Measurements from ENCODE around the gene PSD2.

The PSD2 gene

DNA sequence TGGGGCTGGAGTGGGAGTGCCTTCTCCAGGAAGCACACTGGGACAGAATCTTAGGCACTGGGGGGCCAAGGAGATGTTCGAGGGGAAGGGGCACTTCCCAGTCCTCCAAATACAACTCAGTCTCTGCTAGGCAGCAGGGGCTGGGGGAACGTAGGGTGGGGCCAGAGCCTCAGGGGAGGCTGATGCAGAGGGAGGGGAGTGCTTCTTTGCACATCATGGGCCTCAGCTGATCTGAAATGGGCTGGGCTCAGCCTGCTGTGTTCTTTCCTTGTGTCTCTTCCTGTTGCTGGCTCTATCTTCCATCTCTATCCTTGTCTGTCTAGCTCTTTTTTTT is 15.6 kb downstream of the PSD2 start:
- no peak for DNase-seq (ENCODE audit: low spot score)

DNA sequence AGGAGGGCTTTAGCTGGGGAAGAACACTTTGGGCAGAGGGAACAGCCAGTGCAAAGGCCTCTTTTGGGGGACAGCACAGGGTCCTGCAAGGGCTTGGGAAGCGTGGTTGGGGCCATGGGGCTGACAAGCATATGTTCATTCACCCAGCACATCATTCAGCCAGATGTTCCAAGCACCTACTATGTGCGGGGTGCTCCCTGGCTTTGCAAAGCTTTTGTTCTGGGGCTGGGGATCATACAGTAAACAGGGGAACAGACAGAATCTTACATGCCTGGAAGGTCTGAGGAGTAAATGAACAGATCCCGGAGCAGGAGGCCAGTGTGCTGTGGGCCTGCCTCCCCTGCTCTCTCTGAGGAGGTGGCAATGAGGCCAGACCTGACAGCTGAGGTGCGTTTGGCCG is 16.7 kb downstream of the PSD2 start:
- no peak for DNase-seq (ENCODE audit: low spot score)

DNA sequence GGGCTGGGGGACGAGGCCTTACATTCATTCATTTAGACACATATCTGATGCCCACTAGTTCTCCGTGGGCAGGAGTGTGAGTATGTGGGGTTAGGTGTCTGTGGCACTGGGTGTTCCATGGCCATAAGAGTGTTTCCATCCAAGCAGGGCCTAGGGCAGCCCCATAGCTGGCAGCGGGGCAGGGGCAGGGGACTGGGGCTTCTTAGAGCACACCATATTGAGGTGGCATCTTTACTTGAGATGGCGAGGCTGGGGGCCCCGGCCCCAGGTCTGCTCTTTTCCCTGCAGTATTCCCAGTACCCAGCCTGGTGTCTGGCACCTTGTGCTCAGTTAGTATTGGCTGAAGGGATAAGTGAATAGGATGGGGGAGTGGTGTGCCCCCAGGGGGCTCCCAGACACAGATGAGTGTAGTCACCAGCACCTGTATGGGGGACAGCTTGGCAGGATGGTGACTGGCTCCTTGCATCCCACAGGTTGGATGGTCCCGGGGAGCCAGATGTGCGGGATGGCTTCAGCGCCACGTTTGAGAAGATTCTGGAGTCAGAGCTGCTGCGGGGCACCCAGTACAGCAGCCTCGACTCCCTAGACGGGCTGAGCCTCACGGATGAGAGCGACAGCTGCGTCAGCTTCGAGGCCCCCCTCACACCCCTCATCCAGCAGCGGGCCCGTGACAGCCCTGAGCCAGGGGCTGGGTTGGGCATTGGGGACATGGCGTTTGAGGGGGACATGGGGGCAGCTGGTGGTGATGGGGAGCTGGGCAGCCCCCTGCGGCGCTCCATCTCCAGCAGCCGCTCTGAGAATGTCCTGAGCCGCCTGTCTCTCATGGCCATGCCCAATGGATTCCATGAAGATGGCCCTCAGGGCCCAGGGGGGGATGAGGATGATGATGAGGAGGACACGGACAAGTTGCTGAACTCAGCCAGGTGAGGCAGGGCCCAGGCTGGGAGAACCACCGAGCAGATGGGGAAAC is 17.5 kb downstream of the PSD2 start:
- no peak for DNase-seq (ENCODE audit: low spot score)

DNA sequence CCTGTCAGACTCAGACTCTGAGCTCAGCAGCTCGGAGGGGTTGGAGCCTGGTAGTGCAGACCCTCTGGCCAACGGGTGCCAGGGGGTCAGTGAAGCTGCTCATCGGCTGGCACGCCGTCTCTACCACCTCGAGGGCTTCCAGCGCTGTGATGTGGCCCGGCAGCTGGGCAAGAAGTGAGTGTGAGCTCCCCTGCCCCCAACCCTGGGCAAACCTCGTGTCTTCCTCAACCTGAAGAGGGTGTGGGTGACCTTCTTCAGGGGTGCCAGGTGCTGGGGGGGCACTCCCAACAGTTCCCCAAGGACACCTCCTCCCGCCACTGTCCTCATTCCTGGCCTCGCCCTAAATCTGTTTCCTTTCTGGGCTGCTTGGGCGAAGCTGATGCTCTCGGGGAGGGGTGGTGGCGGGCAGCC is 18.6 kb downstream of the PSD2 start:
- no peak for DNase-seq (ENCODE audit: low spot score)

DNA sequence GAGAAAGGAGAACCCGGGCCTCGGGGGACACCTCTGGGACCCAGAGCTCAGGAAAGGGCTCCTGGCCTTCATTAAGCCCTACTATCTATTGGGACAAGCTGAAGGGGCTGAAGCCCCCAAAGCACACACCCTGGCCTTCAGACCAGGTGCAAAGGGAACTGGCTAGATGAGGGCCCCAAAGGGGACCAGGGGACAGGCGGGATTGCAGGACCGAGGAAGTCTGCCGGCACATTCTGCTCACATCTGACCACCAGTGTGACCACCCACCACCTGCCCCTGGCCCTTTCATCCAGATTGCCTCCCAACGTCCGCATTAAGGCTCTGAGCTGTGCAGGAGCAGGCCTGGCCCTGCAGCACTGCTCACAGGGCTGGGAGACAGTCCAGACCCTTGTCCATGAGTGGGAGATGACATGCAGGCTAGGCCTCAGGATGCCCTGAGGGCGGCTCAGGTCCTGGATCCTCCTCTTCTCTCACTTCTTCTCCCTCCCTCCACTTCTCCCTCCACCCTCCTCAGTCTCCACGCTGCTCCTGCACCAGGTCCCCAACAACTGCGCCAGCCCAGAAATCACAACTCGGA is 19.2 kb downstream of the PSD2 start:
- DNase-seq (ENCODE audit: low spot score) = no peak

DNA sequence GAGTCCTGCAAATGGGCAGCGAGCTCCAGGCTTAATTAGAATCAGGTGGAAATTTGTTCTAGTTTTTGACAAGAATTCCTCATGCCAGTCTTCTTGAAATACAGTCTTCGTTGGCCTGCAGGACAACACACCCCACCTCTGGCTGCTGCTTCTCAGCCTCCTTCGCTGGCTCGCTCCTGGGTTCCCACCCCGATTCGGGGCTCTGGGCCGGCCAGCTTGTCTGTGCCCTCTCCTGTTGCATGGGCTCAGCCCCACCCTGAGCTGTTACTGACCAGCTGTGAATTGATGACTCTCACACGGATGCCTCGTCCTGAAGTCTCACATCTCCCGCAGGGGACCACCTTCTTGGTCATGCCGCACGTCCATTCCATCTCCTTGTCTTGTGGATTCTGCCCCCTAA is 21.0 kb downstream of the PSD2 start:
- no peak for DNase-seq (ENCODE audit: low spot score)

DNA sequence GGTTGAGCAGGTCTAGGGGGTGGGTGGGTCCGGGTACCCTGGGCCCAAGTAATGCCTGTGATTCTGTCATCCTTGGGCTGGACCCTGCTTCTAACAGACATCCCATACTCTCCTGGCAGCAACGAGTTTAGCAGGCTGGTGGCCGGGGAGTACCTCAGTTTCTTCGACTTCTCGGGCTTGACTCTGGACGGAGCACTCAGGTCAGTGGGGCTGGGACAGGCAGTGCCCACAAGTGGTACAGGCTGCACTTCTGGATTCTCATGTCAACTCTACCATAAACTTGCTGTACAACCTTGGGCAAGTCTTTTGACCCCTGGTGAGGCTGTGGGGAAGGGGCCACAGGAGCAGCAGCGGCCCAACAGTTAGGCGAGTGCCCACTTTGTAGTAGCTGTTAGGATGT is 21.8 kb downstream of the PSD2 start:
- DNase-seq (ENCODE audit: low spot score) = no peak

DNA sequence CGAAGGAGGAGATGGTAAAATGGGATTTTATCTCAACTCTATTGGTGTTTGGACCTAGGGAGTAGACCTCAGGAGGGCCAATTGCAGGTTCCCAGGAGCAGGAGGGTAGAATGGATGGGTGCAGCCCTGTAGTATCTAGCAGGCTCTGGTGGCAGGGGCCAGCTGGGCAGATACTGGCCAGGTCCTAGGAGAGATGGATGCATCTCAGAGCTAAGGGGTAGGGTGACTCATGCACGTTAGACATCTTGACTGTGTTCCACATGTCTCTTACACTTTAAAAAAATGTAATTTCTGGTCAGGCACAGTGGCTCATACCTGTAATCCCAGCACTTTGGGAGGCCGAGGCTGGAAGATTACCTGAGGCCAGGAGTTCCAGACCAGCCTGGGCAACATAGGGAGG is 22.4 kb downstream of the PSD2 start:
- no peak for DNase-seq (ENCODE audit: low spot score)

DNA sequence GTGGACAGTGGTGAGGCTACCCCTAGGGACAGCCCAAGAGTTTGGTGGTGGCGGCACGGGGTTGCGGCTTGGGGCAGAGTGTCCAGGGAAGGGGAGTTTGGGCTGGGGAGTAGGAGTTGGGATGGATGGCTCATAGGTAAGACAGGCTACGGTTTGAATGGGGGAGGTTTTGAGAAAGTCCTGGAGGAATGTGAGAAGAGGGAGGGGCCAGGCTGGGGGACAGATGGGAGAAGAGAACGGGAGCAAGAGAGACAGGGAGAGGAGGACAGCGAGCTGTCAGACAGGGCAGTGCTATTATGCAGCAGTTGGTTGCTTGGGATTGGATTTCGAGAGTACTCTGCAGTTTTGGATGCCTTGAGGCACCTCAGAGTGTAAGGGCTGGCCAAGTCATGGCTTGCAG is 24.5 kb downstream of the PSD2 start:
- no peak for DNase-seq (ENCODE audit: low spot score)

DNA sequence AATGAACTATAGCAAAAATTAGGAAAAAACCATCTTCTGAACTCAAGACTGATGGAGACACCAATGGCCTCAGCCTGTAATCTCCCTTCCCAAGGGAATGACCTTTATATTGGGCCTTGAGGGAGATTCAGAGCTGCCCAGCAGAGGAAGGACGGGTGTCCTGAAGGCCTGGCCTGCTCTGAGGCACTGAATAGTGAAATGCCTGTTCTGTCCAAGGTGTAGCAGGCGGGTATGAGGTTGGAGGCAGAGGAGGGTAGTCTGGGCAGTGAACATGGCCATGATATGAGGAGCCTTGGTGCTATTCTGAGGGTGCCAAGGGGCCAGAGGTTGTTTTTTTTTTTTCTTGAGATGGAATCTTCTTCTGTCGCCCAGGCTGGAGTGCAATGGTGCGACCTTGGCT is 25.0 kb downstream of the PSD2 start:
- no peak for DNase-seq (ENCODE audit: low spot score)

DNA sequence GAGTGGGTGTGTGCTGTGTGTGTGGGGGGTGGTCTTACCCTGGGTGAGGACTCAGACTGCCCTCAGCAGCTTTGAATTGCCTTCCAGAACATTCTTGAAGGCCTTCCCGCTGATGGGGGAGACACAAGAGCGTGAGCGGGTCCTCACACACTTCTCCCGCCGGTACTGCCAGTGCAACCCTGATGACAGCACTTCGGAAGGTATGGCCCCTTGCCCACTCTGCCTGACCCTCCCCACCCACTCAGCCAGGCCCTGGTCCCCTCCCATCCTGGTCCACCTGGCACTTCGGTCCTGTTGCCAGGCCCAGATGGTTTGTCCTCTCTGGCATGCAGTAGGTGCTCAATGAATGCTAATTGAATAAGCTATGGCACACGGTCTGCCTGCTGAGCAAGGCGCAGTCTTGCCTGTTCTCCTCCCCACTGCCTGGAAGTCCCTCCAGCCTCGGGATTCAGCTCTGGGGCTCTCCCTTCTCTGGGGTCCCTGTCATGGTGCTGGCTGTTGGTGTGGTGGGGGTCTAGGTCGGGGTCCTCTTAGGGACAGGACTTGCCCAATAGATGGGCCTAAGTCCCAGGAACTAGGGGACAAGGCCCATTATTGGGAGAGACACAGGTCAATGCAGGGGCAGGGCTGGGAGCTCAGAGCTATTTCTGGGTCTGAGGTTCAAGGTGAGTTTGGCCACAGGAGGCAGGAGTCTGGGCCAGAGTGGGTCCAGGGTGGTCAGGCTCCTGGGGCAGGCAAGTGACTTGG is 26.4 kb downstream of the PSD2 start:
- DNase-seq (ENCODE audit: low spot score) = no peak

DNA sequence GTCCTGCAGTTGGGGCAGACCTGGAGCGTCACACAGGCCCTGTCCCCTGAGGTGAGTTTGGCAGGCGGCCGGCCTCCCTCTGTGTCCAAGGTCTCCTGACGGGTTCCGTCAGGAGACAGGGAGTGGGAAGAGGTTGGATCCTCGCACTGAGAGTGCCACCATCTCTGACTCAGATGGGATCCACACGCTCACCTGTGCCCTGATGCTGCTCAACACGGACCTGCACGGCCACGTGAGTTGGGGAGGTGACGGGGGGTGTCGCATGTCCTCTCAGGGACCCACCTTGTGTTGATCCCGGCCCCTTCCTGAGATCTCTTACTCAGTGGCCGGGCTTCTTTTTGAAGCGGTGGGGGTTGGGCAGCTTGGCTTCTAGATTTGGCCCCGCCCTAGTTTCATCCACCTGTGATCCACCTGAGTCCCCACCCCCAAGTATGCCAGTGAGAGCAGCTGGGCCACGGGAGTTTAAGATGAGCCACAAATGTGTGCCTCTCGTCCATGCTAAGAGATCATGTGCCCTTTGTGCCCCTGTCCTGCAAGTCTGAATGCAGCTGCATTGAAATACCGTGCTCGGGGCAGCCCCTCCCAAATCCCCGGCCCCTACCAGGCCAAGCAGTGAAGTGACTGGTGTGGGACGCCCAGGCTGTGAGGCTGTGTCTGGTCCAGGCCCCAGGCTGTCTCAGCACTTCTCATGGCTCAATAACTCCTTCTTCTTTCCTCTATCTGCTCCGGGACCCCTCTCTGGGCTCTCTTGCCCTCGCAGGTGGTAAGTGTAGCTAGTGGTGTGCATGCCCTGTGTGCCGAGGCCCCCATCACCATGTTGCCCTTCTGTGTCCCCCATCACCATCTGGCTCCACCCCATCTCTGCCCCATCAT is 27.2 kb downstream of the PSD2 start:
- no peak for DNase-seq (ENCODE audit: low spot score)

DNA sequence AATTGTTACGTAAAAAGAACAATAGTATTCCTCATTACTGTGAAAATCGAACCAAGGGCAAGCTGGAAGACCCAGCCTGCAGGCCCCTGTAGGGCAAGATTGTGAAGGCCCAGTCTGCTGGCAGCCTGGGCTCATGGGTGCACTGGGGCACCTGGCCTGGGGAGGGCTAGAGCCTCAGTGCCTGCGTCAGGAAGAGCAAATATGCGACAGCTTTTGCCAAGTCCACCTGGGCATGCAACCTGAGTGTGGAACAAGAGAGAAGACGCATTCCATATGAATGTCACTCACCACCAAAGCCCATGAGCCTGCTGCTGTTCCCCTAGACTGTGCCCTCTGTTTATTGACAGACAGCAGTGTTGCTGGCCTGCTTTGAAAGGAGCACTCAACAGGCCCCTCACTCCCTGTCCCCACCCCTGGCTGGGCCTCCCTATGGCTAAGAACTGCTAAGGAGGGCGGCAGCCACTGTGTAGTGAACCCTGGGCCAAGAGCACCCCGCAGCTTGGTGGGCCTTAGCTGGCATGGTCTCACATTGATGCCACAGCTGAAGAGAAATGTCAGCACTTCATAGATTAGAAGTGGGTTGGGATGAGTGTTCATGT is 28.2 kb downstream of the PSD2 start:
- no peak for DNase-seq (ENCODE audit: low spot score)

DNA sequence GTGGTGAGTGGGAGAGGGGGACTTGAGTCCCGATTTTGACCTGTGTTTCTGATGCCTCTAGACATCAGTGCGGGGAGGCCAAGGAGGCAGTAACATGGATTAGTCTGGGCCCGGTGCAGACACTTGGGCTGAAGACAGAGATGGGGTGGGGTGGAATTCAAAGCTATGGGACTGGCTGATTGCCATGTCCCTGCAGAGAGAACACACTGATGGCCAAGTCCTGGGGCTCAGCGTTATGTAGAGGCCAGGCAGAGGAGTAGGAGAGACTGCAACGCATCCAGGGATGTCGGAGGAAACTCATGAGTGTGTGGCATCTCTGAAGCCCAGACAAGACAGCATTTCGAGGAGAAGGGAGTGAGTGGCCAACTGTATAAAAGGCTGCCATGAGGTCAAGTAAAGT is 30.1 kb downstream of the PSD2 start:
- no peak for DNase-seq (ENCODE audit: low spot score)

DNA sequence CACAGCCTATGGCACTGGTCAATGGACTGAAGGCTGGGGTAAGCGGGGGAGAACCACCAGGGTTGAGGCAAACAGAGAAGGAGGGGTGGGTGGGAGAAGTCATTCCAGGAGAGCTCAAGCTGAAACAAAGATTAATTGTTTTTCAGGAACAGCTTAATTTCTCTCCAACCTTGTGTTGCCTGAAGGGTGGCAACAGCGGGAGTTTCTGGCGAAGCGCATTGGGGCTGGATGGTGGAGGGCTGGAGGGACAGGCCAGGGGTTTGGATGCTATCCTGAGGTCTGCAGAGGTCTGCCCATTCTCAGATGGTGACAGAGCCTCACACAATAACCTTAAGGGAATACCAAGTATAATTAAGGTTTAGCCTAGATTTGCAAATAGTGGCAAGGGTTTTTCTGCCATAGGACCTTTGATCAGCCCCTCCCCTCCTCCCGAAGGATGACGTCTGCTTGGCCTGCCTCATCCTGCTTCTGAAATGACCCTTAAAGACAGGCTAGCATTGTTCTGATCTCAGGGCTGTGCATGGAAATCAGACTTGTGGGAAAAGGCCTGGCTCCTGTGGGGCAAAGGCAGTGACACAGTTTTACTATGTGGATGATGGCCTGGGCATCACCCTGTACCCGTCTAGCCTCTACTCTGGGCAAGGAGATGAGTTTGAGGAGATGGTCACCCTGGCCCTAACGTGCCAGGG is 32.7 kb downstream of the PSD2 start:
- DNase-seq (ENCODE audit: low spot score) = no peak

DNA sequence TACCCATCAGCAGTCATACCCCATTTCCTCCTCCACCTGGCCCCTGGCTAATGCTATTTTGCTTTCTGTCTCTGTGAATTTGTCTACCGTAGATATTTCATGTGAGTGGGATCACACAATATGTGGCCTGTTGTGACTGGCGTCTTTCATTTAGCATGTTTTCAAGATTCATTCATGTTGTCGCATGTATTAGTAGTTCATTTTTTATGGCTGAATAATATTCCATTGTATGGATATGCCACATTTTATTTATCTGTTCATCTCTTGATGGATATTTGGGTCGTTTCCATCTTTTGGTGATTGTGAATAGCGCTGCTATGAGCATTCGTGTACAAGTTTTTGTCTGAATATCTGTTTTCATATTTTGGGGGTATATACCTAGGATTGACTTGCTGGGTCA is 33.9 kb downstream of the PSD2 start:
- no peak for DNase-seq (ENCODE audit: low spot score)

DNA sequence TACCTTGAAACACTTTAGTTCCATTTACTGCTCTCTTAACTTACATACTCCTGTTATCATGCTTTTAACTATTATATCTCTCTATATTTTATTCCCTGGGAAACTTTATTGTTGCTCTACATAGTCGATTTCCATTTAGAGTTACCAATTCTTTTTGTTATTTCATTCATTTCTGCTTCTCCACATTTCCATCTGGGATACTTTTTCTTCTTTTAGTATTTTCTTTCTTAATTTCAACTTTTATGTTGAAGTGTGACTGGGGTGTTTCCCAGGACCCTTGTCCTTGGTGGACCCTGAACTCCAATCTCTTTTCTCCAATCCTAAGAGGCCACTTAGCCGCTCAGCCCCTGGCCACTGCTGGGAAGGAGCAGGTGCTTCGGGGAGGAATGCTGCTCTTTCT is 36.0 kb downstream of the PSD2 start:
- DNase-seq (ENCODE audit: low spot score) = no peak

DNA sequence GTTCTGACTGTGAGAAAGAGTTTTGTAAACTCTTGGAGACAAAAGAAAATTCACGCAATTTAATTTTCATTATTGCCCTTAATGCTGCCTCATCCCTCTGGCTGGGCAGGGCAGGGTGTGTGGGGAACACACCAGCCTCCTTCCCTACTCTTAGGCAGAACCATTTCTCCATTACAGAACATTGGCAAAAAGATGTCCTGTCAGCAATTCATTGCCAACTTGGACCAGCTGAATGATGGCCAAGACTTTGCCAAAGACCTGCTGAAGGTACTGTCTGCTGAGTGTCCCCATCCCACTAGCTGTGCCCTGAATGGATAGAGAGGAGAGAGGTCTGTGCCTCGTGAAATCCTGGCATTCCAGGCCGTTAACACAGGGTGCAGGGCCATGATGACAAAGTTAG is 37.9 kb downstream of the PSD2 start:
- DNase-seq (ENCODE audit: low spot score) = no peak

DNA sequence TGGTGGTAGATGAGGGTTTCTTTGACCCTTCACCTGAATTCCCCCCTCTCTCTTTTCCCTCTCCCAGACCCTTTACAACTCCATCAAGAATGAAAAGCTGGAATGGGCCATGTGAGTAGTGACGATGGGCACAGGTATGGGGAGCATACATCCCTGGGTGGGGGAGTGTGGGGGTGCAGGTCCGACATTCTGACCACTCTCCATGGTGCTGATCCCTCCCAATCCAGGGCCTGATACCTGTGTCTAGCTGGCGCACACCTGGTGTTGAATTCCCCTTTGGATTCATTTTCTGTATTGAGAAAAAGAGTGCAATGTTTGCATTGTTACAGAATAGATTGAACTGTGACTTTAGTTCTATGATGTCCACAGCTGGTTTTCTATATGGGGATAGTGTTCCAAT is 40.0 kb downstream of the PSD2 start:
- no peak for DNase-seq (ENCODE audit: low spot score)

DNA sequence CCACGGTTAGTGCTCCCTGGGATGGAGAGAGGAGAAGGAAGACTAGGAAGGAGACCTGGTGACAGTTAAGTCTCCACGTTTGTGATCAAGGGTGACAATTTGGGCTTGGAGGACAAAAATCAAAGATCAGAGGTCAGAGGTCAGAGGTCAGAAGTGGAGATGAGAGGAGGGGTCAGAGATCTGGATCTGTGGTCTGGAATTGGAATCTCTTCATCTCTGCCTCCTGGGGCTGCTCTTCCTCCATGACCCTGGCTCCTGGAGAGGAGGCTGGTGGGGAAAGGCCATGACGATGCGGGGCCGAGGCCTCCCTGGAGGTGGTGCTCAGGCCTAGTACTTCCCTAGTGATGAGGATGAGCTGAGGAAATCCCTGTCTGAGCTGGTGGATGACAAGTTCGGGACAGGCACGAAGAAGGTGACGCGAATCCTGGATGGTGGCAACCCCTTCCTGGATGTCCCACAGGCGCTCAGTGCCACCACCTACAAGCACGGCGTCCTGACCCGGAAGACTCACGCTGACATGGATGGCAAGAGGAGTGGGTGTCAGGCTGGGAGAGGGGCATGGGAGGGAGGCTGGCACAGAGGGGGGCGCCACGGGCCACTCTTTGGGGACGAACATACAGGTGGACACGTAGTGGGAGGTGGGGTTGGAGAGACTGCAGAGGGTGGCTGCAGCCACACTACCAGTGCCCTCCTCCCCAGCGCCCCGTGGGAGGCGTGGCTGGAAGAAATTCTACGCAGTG is 41.0 kb downstream of the PSD2 start:
- DNase-seq (ENCODE audit: low spot score) = no peak

All from AG08396 (cell line).